HL-60 (cell line): ENCODE results near the gene MOV10L1.

Experiments used
- DNase-seq, 2 experiments: peaks; one replicate each; pipeline ENCODE4 v3.0.0-alpha.2; 2010 to 2020; ENCODE audit warnings: low read depth in 1 of 2, low spot score in 1 of 2
- H3K27ac ChIP-seq: fragments of 250-450 bp; sonication (Bioruptor Pico); replicated peaks from 2 replicates; pipeline ENCODE4 v1.5.1; 2020; ENCODE audit warnings: mild to moderate bottlenecking, moderate library complexity
- H3K27me3 ChIP-seq: fragments of 250-450 bp; sonication (Bioruptor Pico); 2 replicates; pipeline ENCODE4 v1.5.1; 2021; ENCODE audit warnings: mild to moderate bottlenecking, moderate library complexity; ENCODE audit not compliant: insufficient read depth, poor library complexity, severe bottlenecking
- H3K4me3 ChIP-seq: replicated peaks from 2 replicates; pipeline ENCODE4 v1.5.1; 2011; ENCODE audit warnings: mild to moderate bottlenecking, control low read depth, low read length; ENCODE audit not compliant: insufficient read depth
- CTCF ChIP-seq: IDR thresholded peaks from one replicate; pipeline ENCODE4 v1.5.1; 2011; ENCODE audit warnings: low read length, control low read depth, inconsistent platforms; ENCODE audit not compliant: insufficient read depth
- GABPA ChIP-seq: IDR thresholded peaks from 2 replicates; pipeline ENCODE4 v1.6.1; 2012; ENCODE audit warnings: low read depth
- POLR2AphosphoS5 ChIP-seq: IDR thresholded peaks from 2 replicates; pipeline ENCODE4 v1.6.1; 2012; ENCODE audit warnings: low read depth
- REST ChIP-seq: IDR thresholded peaks from 2 replicates; pipeline ENCODE4 v1.6.1; 2012; ENCODE audit warnings: low read depth; ENCODE audit not compliant: insufficient replicate concordance
- SPI1 ChIP-seq: IDR thresholded peaks from 2 replicates; pipeline ENCODE4 v1.6.1; 2012; ENCODE audit warnings: low read depth, mild to moderate bottlenecking, borderline replicate concordance

MOV10L1 gene

GRCh38 chr22:50174382-50175190, 84.8 kb downstream of the MOV10L1 start:
- H3K27ac ChIP-seq: no peak overlapping the region
- H3K4me3 ChIP-seq: no peak overlapping the region
- no peak for DNase-seq
- no peak for TF ChIP-seq SPI1
- no peak for TF ChIP-seq GABPA
- TF ChIP-seq POLR2AphosphoS5: no peak
- TF ChIP-seq CTCF: no peak
- no peak for TF ChIP-seq REST
- no peaks in the 10 kb centered on the region for H3K27me3 ChIP-seq

GRCh38 chr22:50175191-50175461, 85.3 kb downstream of the MOV10L1 start:
- no peak overlapping the region for H3K27ac ChIP-seq
- no peak for DNase-seq
- no peak for TF ChIP-seq POLR2AphosphoS5
- TF ChIP-seq GABPA: no peak
- TF ChIP-seq SPI1: no peak
- TF ChIP-seq REST: no peak
- TF ChIP-seq CTCF: no peak
- H3K27me3 ChIP-seq: no peaks in the 10 kb centered on the region
- no peak overlapping the region for H3K4me3 ChIP-seq

GRCh38 chr22:50175921-50176849, 86.4 kb downstream of the MOV10L1 start:
- Histone ChIP-seq H3K27me3 (no peaks in the 10 kb centered on the region), H3K27ac (no peak overlapping the region), H3K4me3 (no peak overlapping the region)
- no peak for DNase-seq
- no peak for TF ChIP-seq GABPA
- no peak for TF ChIP-seq REST
- no peak for TF ChIP-seq CTCF
- TF ChIP-seq SPI1: no peak
- TF ChIP-seq POLR2AphosphoS5: no peak
